Raji (cell line): Measurements from ENCODE around the gene TRIOBP.

ENCODE experiments used
- POLR2A ChIP-seq: IDR thresholded peaks from 2 replicates; pipeline ENCODE4 v1.6.1; 2011; ENCODE audit warnings: low read depth, low read length, control low read depth; ENCODE audit not compliant: insufficient read depth

TRIOBP gene, protein sequence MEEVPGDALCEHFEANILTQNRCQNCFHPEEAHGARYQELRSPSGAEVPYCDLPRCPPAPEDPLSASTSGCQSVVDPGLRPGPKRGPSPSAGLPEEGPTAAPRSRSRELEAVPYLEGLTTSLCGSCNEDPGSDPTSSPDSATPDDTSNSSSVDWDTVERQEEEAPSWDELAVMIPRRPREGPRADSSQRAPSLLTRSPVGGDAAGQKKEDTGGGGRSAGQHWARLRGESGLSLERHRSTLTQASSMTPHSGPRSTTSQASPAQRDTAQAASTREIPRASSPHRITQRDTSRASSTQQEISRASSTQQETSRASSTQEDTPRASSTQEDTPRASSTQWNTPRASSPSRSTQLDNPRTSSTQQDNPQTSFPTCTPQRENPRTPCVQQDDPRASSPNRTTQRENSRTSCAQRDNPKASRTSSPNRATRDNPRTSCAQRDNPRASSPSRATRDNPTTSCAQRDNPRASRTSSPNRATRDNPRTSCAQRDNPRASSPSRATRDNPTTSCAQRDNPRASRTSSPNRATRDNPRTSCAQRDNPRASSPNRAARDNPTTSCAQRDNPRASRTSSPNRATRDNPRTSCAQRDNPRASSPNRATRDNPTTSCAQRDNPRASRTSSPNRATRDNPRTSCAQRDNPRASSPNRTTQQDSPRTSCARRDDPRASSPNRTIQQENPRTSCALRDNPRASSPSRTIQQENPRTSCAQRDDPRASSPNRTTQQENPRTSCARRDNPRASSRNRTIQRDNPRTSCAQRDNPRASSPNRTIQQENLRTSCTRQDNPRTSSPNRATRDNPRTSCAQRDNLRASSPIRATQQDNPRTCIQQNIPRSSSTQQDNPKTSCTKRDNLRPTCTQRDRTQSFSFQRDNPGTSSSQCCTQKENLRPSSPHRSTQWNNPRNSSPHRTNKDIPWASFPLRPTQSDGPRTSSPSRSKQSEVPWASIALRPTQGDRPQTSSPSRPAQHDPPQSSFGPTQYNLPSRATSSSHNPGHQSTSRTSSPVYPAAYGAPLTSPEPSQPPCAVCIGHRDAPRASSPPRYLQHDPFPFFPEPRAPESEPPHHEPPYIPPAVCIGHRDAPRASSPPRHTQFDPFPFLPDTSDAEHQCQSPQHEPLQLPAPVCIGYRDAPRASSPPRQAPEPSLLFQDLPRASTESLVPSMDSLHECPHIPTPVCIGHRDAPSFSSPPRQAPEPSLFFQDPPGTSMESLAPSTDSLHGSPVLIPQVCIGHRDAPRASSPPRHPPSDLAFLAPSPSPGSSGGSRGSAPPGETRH (N-terminal part only)

DNA sequence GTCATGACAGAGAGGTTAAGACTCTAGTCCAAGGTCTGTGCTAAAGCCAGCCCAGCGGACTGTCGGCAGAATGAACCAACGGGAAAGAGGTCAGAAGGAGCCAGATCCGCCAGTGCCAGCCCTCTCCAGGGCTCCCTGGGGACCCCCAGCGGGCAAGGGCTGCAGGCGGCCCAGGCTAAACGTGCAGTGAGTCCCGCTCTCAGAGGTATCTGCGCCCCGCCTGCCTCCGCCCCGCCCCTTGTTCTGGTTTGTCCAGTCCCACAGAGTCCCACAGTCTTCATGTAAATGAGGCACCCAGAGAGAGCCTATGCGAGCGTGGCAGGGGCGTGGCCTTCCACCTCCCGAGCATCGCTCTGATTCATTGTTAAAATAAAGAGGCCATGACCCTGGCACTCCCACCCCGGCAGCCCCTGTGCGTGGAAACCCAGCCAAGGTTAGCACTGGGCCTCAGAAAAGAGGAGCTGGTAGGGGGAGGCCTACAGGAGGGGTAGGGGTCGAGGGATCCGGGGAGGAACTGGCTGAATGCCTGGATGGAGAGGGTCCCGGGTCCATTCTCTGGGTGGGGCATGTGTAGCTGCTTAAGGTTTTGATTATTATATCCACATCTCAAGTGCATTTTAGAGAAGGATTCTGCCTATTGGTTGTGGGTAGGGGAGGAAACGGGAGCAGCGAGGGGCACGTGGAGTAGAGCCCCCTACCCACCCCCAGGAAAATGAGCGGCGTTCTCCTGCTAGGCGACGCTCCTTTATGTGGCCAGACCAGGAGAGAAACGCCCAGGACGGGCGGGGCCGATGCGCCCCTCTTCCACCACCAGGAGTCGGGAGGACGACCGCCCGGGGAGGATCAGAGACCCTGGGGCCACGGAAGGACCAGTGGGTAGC lies at the start of gene TRIOBP:
Gene TRIOBP (plus strand): TSS at position 392 of the 881 bp plus-strand sequence. CDS start 4,318 bp downstream, outside the sequence.
- no peak for TF ChIP-seq POLR2A

DNA sequence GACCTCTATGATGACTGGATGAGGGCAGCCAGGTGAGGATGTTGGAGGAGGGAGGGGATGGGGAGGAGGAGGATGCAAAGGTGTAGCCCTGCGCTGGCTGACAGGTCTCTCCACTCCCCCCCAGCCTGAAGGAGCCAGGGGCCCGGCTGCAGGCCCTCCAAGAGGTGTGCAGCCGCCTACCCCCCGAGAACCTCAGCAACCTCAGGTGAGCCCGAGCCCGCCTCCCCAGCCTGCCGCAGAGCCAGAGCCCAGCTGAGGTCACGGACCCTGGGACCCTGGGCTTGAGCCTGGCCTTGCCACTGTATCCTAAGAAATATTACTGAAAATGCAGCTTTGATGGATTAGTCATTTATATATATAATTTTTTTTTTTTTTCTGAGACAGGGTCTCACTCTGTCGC lies 49.5 kb upstream of the TRIOBP start:
- TF ChIP-seq POLR2A, result no peak

- TF ChIP-seq POLR2A, result no peak
Observed at GRCh38 chr22:37647928-37648327, 48.9 kb upstream of the TRIOBP start.

DNA sequence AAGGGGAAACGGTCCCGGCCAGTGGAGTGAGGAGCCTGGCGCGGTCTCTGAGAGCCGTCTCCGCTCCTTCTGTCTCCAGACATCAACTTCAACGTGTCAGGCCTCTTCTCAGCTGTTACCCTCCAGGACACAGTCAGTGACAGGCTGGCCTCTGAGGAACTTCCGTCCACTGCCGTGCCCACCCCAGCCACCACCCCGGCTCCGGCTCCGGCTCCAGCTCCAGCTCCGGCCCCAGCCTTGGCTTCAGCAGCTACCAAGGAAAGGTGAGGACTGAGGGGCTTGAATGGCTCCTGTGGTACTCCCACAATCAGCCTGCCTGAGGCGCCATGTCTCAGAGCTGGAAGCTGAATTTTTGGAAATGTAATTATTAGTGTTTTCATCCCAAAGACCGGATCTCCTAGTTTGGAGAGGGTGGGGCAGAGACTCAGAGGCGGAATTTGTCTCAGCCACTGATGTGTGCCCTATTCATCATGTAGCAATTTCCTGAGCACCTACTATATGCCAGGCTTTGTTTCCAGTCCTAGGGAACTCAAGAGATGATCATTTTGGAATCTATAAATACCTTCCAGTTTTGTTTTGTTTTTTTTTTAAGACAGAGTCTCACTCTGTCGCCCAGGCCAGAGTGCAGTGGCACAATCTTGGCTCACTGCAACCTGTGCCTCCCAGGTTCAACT lies 46.2 kb upstream of the TRIOBP start:
- TF ChIP-seq POLR2A, result no peak

GRCh38 chr22:37654563-37655251 lies 42.1 kb upstream of the TRIOBP start:
- TF ChIP-seq POLR2A, result no peak

DNA sequence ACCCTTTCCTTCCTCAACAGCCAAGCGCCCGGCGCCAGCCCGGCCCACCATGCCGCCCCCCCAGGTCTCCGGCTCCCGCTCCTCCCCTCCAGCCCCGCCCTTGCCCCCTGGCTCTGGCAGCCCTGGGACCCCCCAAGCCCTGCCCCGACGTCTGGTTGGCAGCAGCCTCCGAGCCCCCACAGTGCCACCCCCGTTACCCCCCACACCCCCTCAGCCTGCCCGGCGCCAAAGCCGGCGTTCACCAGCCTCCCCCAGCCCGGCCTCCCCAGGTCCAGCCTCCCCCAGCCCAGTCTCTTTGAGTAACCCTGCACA lies 41.6 kb upstream of the TRIOBP start:
- no peak for TF ChIP-seq POLR2A

DNA sequence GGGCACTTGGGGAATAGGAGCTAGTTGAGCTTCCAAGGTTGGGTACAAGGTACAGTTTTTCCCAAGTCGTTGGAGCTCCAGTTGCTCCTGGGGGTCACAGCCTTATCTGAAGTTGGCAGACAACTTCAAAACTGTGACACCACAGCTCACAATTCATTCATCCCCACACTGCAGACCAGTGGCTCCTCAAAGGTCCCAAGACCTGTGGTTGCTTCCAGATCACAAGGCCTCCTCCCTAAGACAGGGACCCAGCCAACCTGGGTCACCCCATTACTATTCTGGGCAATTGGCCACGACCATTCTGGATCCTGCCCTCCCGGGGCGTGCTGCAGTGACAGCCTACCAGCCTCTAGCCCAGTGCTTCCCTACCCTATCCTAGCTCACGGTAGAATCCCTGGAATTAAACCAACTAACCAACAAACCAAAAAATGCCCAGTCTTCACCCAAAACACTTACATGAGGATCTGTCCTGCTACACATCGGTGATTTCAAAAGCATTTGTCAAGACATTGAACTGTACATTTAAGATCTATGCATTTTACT lies 39.2 kb upstream of the TRIOBP start:
- peak; percentile 86 for TF ChIP-seq POLR2A

DNA sequence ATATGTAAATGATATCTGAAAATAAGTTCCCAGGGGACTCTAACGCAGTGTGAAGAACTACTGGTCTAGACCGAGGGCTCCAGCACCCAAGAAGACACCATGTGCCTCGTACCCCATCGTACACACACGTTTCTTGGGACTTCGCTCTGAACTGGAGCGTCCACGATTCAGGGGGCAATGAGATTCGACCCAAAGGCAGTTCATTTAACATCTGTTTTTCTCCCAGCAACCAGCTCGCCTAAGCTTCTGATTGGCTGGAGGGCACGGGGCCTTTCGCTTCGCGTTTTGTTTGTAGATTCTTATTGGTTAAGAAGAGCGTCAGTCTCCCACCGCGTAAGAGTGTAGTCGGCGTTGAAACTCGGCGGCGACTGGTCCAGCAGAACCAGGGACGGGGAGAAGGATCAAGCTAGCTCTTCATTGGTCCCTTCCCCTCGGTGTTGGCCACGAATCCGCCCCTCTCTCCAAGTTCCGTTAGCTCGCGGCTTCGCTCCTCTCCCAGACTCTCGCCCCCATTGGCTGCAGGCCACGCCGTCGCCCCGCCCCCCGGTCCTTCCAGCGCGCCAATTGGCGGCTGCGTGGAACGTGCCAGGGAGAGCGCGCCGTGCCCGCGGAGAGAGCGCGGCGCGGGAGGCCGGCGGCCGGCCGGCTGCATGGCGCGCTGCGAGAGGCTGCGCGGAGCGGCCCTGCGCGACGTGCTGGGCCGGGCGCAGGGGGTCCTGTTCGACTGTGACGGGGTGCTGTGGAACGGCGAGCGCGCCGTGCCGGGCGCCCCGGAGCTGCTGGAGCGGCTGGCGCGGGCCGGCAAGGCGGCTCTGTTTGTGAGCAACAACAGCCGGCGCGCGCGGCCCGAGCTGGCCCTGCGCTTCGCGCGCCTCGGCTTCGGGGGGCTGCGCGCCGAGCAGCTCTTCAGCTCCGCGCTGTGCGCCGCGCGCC lies 38.4 kb upstream of the TRIOBP start, which contains the start of gene PDXP:
Gene PDXP (plus strand): TSS at position 591 of the 933 bp plus-strand sequence. CDS start 60 bp downstream, at position 651.
- peak; percentile 71 for TF ChIP-seq POLR2A

DNA sequence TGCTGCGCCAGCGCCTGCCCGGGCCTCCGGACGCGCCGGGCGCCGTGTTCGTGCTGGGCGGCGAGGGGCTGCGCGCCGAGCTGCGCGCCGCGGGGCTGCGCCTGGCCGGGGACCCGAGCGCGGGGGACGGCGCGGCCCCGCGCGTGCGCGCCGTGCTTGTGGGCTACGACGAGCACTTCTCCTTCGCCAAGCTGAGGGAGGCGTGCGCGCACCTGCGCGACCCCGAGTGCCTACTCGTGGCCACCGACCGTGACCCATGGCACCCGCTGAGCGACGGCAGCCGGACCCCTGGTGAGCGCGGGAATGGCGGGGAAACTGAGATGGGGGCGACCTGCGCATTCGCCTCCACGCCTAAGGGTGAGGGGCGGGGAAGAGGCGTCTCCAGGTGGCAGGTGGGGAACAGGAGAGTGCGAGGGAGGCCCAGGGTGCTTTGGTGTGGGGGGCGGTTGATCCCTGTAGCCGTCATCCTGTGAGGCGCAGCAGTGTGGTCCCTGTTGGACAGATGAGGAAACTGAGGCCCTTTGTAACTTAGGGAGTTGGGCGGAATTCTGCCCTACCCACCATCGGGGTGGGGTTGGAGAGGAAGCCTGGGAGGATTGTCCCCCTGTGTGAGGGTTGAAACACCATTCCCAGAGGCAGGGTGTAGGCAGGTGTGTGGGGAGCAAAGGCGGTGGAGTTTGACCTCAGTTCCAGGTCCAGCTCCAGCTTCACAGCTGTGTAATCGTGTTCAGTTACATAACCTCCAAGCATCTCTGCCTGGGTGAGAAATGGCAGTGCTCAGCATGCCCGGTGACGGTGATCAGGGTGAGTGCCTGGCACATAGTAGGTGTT lies 37.6 kb upstream of the TRIOBP start:
- no peak for TF ChIP-seq POLR2A

GRCh38 chr22:37659897-37660708 lies 36.7 kb upstream of the TRIOBP start:
- no peak for TF ChIP-seq POLR2A
